Measurements from ENCODE around the gene TNPO2. TPM values are rescaled to one million over a fixed set of nuclear protein-coding genes. Genes with fewer than 3 reads are reported as not detected.
A peak's percentile ranks its signal among the peaks of the same experiment; 100 is the strongest.

TNPO2 gene
- total RNA-seq (2014; rRNA removed; shearing (Covaris generic); ENCODE audit: low replicate concordance): 83.5 and 84.5 TPM in 2 replicates

- peaks cover 58% of the 10 kb centered on the region for H3K36me3 ChIP-seq
- no peaks in the 10 kb centered on the region for H3K9me3 ChIP-seq
- DNase-seq: peak; percentile 83
- H3K4me3 ChIP-seq: peak within 1 kb of the TSS; percentile 60
- H3K27me3 ChIP-seq: no peaks in the 10 kb centered on the region
These were observed at the start of gene TNPO2 for GRCh38 chr19:12723641-12724426. Gene TNPO2, minus strand, starts transcription at chr19:12723932. Its CDS starts 2,955 bp downstream, at chr19:12720977.

DNA sequence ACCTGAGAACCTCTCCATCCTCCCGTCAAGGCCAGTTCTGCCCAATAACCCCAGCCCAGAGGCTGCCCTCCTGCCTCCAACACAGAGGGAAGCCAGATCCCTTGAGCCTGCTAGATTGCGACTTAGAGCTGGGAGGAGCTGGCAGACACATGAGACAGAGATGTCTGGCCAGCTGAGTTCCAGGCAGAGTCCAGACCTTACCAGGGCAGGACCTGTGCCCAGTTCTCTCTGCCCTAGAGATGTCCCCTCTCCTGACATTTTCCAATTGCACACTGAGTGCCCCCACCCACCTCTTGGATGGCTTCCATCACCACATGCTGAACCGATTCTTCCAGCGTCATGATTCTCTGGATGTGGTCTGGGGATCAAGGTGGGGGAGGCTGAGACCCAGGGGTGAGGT is 48.6 kb upstream of the TNPO2 start:
- no peaks in the 10 kb centered on the region for H3K9me3 ChIP-seq
- no peak for DNase-seq
- peaks cover 26% of the 10 kb centered on the region for H3K36me3 ChIP-seq
- no peaks in the 10 kb centered on the region for H3K27me3 ChIP-seq
- no peak overlapping the region for H3K4me3 ChIP-seq

- DNase-seq: no peak
- no peak overlapping the region for H3K4me3 ChIP-seq
- H3K9me3 ChIP-seq: no peaks in the 10 kb centered on the region
- peaks cover 26% of the 10 kb centered on the region for H3K36me3 ChIP-seq
- H3K27me3 ChIP-seq: no peaks in the 10 kb centered on the region
These were observed 47.2 kb upstream of the TNPO2 start for GRCh38 chr19:12770922-12771321.

DNA sequence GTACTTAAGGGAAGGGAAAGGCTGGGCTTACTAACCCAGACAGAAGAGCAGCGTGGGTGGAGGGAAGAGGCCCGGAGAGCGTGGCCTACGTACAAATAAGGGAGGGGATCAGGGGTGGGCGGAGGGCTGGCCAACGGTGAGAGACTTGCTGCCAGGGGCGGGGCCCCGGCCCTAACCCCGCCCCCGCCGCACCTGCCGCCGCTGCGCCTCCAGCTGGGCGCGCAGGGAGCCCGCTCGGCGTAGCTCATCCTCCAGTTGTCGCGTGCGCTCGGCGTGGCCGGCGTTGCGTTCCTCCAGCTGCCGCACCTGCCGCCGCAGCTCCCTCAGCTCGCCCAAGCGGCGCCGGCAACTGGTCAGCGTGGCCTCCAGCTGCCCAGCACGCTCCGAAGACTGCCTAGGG is 46.0 kb upstream of the TNPO2 start:
- DNase-seq: no peak
- peaks cover 37% of the 10 kb centered on the region for H3K36me3 ChIP-seq
- no peaks in the 10 kb centered on the region for H3K27me3 ChIP-seq
- no peaks in the 10 kb centered on the region for H3K9me3 ChIP-seq
- H3K4me3 ChIP-seq: no peak overlapping the region

DNA sequence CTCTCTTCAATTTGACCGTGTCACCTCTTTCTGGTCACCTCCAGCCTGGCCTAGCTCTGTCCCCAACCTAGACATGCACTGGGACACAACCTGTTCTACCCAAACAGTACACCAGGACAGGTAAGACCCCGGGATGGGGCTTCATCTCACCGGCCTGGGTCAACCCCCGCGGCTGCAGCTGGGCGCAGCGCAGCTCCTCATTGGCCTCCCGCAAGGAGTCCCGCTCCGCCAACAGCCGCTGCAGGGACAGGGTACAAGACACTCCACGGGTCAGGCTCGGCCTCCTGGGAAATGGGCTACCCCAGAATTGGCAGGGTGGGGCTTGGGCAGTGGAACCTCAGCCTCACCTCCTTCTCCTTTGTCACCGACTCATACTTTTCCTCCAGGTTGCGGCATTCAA is 43.9 kb upstream of the TNPO2 start:
- Histone ChIP-seq H3K36me3 (peaks cover 41% of the 10 kb centered on the region), H3K4me3 (no peak overlapping the region), H3K27me3 (no peaks in the 10 kb centered on the region), H3K9me3 (no peaks in the 10 kb centered on the region; the same call in 1 of the 2 replicates)
- DNase-seq: no peak

GRCh38 chr19:12767150-12767549 is 43.4 kb upstream of the TNPO2 start:
- no peaks in the 10 kb centered on the region; the same call in 1 of the 2 replicates for H3K9me3 ChIP-seq
- no peak overlapping the region for H3K4me3 ChIP-seq
- H3K27me3 ChIP-seq: no peaks in the 10 kb centered on the region
- no peak for DNase-seq
- peaks cover 41% of the 10 kb centered on the region for H3K36me3 ChIP-seq

GRCh38 chr19:12766051-12766521 is 42.4 kb upstream of the TNPO2 start:
- peak; percentile 71 for DNase-seq
- Histone ChIP-seq H3K9me3 (no peaks in the 10 kb centered on the region; the same call in 1 of the 2 replicates), H3K4me3 (peak overlapping the region; percentile 21), H3K36me3 (peaks cover 40% of the 10 kb centered on the region), H3K27me3 (no peaks in the 10 kb centered on the region)

- Histone ChIP-seq H3K36me3 (peaks cover 34% of the 10 kb centered on the region), H3K4me3 (no peak overlapping the region), H3K9me3 (no peaks in the 10 kb centered on the region; the same call in 1 of the 2 replicates), H3K27me3 (no peaks in the 10 kb centered on the region)
- no peak for DNase-seq
These were observed 41.0 kb upstream of the TNPO2 start for GRCh38 chr19:12764698-12765097.

DNA sequence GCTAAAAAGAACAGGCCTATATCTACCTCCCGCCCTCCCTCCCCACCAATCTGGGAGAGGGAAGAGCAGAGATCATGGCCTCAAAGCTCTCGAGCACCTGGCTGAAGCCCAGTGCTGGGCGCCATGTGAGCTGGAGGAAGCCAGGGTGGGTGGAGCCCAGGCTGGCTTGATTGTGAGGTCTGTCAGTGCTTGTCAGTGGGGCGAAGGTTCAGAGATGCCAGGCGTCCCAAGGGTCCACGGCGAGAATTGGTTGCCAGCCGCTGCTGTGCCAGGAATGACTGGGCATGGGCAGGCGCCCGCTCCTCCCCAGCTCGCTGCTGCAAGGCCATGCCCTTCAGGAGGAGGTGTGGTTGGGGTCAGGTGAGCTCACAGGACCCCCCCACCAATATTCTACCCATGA is 39.4 kb upstream of the TNPO2 start:
- H3K27me3 ChIP-seq: no peaks in the 10 kb centered on the region
- H3K4me3 ChIP-seq: no peak overlapping the region
- DNase-seq: no peak
- H3K9me3 ChIP-seq: no peaks in the 10 kb centered on the region; the same call in 1 of the 2 replicates
- peaks cover 32% of the 10 kb centered on the region for H3K36me3 ChIP-seq

GRCh38 chr19:12759686-12760085 is 36.0 kb upstream of the TNPO2 start:
- DNase-seq: no peak
- Histone ChIP-seq H3K4me3 (no peak overlapping the region), H3K36me3 (peaks cover 19% of the 10 kb centered on the region), H3K27me3 (no peaks in the 10 kb centered on the region), H3K9me3 (no peaks in the 10 kb centered on the region; the same call in 1 of the 2 replicates)

DNA sequence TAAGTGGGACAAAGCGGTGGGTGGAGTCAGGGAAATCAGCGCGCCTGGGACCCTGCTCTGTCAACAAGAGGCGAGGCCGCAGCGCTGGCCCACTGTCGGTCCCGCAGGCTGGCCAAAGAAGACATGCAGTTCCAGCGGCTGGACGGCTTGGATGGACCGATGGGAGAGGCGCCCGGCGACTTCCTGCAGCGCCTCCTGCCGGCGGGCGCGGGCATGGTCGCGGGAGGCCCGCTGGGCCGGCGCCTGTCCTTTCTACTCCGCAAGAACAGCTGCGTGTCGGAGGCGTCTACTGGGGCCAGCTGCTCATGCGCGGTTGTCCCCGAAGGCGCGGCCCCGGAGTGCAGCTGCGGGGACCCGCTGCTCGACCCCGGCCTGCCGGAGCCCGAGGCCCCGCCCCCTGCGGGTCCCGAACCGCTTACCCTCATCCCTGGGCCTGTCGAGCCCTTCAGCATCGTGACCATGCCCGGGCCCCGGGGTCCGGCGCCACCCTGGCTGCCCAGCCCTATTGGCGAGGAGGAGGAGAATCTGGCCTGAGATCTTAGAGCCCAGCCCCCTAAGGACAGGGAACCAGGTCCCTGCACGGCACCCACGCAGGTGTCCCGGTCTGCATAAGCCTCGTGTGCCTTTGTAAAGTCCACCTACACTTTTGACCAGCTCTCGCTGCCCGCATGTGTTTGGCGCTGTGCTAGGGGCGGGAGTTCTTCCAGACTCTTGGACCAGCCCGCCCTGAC is 34.0 kb upstream of the TNPO2 start:
- Histone ChIP-seq H3K4me3 (peak overlapping the region; percentile 14; the same call in 1 of the 2 replicates), H3K36me3 (peaks cover 4% of the 10 kb centered on the region), H3K9me3 (no peaks in the 10 kb centered on the region), H3K27me3 (peaks cover 13% of the 10 kb centered on the region)
- peak; percentile 71 for DNase-seq

GRCh38 chr19:12756150-12756883 is 32.6 kb upstream of the TNPO2 start:
- Histone ChIP-seq H3K9me3 (no peaks in the 10 kb centered on the region), H3K4me3 (no peak overlapping the region), H3K27me3 (peaks cover 25% of the 10 kb centered on the region), H3K36me3 (peaks cover 4% of the 10 kb centered on the region)
- no peak for DNase-seq

- Histone ChIP-seq H3K4me3 (no peak overlapping the region), H3K27me3 (peaks cover 38% of the 10 kb centered on the region), H3K9me3 (no peaks in the 10 kb centered on the region), H3K36me3 (no peaks in the 10 kb centered on the region)
- no peak for DNase-seq
These were observed 30.9 kb upstream of the TNPO2 start for GRCh38 chr19:12754465-12755196.

DNA sequence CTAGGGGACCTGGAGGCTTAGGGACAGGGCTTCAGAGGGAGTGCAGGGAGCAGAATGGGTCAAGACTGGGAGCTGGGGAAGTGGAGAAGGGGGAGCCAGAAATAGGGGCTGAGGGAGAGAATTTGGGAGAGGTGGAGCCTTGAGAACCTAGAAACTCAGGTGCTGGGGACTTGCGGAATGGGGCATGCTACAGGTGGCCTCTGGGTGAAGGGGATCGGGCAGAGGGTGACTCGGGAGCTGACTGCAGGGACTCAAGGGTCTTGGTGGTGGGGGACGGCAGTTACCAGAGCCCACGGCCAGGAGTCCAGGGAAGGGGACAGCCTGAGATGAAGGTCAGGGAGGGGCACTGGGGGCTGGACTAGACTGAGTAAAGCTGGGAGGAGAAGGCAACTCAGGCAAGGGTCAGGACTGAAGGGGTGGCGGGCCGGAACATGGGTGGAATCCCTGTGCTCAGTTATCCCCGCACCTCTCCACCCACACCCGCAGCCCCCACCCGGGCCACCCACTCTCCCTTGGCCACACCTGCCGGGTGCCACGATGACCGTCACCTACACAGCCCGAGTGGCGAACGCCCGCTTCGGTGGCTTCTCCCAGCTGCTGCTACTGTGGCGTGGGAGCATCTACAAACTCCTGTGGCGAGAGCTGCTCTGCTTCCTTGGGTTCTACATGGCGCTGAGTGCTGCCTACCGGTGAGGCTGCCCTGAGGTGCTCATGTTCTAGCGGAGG is 28.5 kb upstream of the TNPO2 start:
- Histone ChIP-seq H3K27me3 (peaks cover 40% of the 10 kb centered on the region), H3K36me3 (peaks cover 12% of the 10 kb centered on the region), H3K9me3 (peaks cover 6% of the 10 kb centered on the region), H3K4me3 (no peak overlapping the region)
- no peak for DNase-seq

- Histone ChIP-seq H3K27me3 (peaks cover 40% of the 10 kb centered on the region), H3K36me3 (peaks cover 17% of the 10 kb centered on the region), H3K9me3 (peaks cover 10% of the 10 kb centered on the region), H3K4me3 (no peak within 1 kb of the TSS)
- no peak for DNase-seq
These were observed 27.9 kb upstream of the TNPO2 start, which contains the start of gene BEST2 for GRCh38 chr19:12751635-12752034. Gene BEST2, plus strand, starts transcription at chr19:12751791. Its CDS starts 802 bp downstream, at chr19:12752593.
